AG08396 (cell line): ENCODE measurements around the gene FNDC5.

Experiments used
- DNase-seq: peaks from one replicate; pipeline ENCODE4 v3.0.0; 2012; ENCODE audit warnings: low spot score, mixed read lengths

The FNDC5 gene

GRCh38 chr1:32813941-32814739 lies 56.6 kb downstream of the FNDC5 start:
- DNase-seq = no peak
